Natural killer cell (primary cell): ENCODE data around the gene PTDSS2. TPM values are rescaled to one million over a fixed set of nuclear protein-coding genes. Genes with fewer than 3 reads are reported as not detected.

Experiments used
- ATAC-seq, 3 donors: fragments of 150-1000 bp in 2 of 3; fragments of 200-7000 bp in 1 of 3; cut with Tn5 transposase; 1 replicate in 1 of 3; 2 replicates in 2 of 3; pipeline ENCODE4 v1.10.0; 2021; ENCODE audit warnings: mild to moderate bottlenecking in 2 of 3, moderate library complexity in 2 of 3
- DNase-seq, 2 donors: peaks; one replicate each; pipeline versions ENCODE4 v3.0.0 to v3.0.0-alpha.2; 2013 to 2021; ENCODE audit warnings: mixed read lengths in 1 of 2
- H3K27ac ChIP-seq: one replicate; pipeline ENCODE4 v1.5.1; 2013; ENCODE audit warnings: mild to moderate bottlenecking, low read length
- H3K27me3 ChIP-seq: one replicate; pipeline ENCODE4 v1.6.1; 2013; ENCODE audit warnings: low read length; ENCODE audit not compliant: control insufficient read depth, insufficient read depth
- H3K36me3 ChIP-seq: one replicate; pipeline ENCODE4 v1.6.1; 2013; ENCODE audit warnings: low read length; ENCODE audit not compliant: control insufficient read depth, insufficient read depth
- H3K4me1 ChIP-seq: one replicate; pipeline ENCODE4 v1.6.1; 2013; ENCODE audit warnings: low read length; ENCODE audit not compliant: control insufficient read depth, insufficient read depth
- H3K4me3 ChIP-seq: one replicate; pipeline ENCODE4 v1.5.1; 2013; ENCODE audit warnings: low read length
- H3K9me3 ChIP-seq: one replicate; pipeline ENCODE4 v1.6.1; 2013; ENCODE audit warnings: low read length; ENCODE audit not compliant: control insufficient read depth, insufficient read depth
- H3K27ac Mint-ChIP-seq, 2 donors: one replicate each; pipeline ENCODE4 v1.8.0; 2022; ENCODE audit warnings: mild to moderate bottlenecking in 2 of 2, mixed read lengths in 2 of 2, moderate library complexity in 1 of 2
- H3K27me3 Mint-ChIP-seq, 2 donors: one replicate each; pipeline ENCODE4 v1.8.0; 2022; ENCODE audit warnings: low read depth in 2 of 2, mixed read lengths in 2 of 2
- H3K36me3 Mint-ChIP-seq: one replicate; pipeline ENCODE4 v1.8.0; 2022; ENCODE audit warnings: mixed read lengths
- H3K4me1 Mint-ChIP-seq, 2 donors: one replicate each; pipeline ENCODE4 v1.8.0; 2022; ENCODE audit warnings: mixed read lengths in 2 of 2
- H3K4me3 Mint-ChIP-seq: one replicate; pipeline ENCODE4 v1.8.0; 2022; ENCODE audit warnings: mild to moderate bottlenecking, moderate library complexity, mixed read lengths
- H3K9me3 Mint-ChIP-seq, 2 donors: one replicate each; pipeline ENCODE4 v1.8.0; 2022; ENCODE audit warnings: mixed read lengths in 2 of 2
- WGBS: methylation state at CpG from one replicate; pipeline ENCODE4 v1.1.7; 2013; ENCODE audit warnings: missing lambda C conversion rate; ENCODE audit not compliant: insufficient coverage; 5-methylcytosine and 5-hydroxymethylcytosine counted together
- intact Hi-C: fragments of 100-400 bp; cut with micrococcal nuclease; formaldehyde crosslinking; loops from one replicate; pipeline ENCODE4 v1.14.2; 2022
- total RNA-seq, 4 donors: library from RNA; stranded (reverse); fragments of 120-200 nt in 1 of 4; gene quantifications; one replicate each; pipeline versions ENCODE4 v1.2.3 to v1.2.4, GENCODE V29; 2013 to 2022
- TF ChIP-seq, protein P1 (sequence below): fragments of 200-600 bp; IDR thresholded peaks from one replicate; pipeline ENCODE4 v1.8.0; 2022; ENCODE audit warnings: antibody characterized with exemption

PTDSS2 gene
- total RNA-seq, 3 donors from 2014 or later (not counting 1 experiment from before 2014, with no cell fraction given) = 21.5 to 25.1 (median 23.4) TPM

DNA sequence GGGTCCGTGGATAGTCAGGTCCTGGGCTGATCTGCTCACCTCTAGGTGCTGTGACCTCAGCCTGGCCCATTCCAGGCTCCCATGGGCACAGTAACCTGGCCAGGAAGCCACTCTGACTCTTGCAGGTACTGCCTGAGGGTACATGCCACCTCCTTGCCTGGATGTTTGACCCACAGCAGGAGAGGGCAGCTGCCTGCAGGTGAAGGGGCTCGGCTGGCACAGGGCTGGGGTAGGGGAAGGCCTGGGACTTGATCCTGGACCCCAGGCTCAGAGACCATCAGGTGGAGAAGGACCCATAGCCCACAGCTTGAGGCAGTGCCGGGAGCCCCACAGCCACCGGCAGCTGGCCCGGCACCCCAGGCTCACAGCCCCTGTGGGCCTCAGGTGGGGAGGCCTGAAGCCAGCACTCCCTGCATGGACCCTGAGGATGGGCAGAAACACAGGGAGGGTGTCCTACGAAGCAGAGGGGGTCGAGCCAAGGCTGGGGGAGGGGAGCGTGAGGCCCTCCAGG, 89.9 kb downstream of the PTDSS2 start:
- no peaks in the 10 kb centered on the region for H3K36me3 ChIP-seq
- Mint-ChIP-seq H3K4me1 (peaks cover 0 to 18% of the 10 kb centered on the region in 2 donors), H3K4me3 (no peak overlapping the region), H3K27ac (no peak overlapping the region), H3K36me3 (no peaks in the 10 kb centered on the region), H3K9me3 (no peaks in the 10 kb centered on the region), H3K27me3 (no peaks in the 10 kb centered on the region)
- intact Hi-C loops = no loop called here
- H3K4me3 ChIP-seq = no peak overlapping the region
- DNase-seq (no peak), ATAC-seq (no peak)
- H3K4me1 ChIP-seq = peaks cover 26% of the 10 kb centered on the region
- H3K27me3 ChIP-seq = no peaks in the 10 kb centered on the region
- H3K27ac ChIP-seq = no peak overlapping the region
- TF ChIP-seq, protein P1, sequence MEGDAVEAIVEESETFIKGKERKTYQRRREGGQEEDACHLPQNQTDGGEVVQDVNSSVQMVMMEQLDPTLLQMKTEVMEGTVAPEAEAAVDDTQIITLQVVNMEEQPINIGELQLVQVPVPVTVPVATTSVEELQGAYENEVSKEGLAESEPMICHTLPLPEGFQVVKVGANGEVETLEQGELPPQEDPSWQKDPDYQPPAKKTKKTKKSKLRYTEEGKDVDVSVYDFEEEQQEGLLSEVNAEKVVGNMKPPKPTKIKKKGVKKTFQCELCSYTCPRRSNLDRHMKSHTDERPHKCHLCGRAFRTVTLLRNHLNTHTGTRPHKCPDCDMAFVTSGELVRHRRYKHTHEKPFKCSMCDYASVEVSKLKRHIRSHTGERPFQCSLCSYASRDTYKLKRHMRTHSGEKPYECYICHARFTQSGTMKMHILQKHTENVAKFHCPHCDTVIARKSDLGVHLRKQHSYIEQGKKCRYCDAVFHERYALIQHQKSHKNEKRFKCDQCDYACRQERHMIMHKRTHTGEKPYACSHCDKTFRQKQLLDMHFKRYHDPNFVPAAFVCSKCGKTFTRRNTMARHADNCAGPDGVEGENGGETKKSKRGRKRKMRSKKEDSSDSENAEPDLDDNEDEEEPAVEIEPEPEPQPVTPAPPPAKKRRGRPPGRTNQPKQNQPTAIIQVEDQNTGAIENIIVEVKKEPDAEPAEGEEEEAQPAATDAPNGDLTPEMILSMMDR = no peak
- 95% methylated on average over 8 of the region's 8 CpGs for WGBS
- no peaks in the 10 kb centered on the region for H3K9me3 ChIP-seq

Other genes with a start within 250 kb of the PTDSS2 start
- gene BET1L, start 242.9 kb upstream of the PTDSS2 start, total RNA-seq = 10 to 100 TPM; 32.4 to 44.1 (median 35.8) TPM
- 100 to 1,000 TPM; 102 to 153 (median 106) TPM for gene RIC8A, start 242.6 kb upstream of the PTDSS2 start, total RNA-seq
- gene SIRT3, start 213.9 kb upstream of the PTDSS2 start, total RNA-seq = 10 to 100 TPM; 20.1 to 24.2 (median 21.2) TPM
- 100 to 1,000 TPM in 2 of 3 donors, 10 to 100 TPM in 1; 94.6 to 111 (median 104) TPM for gene PSMD13, start 213.3 kb upstream of the PTDSS2 start, total RNA-seq
- 1 to 10 TPM; 1.7 to 3.0 (median 2.3) TPM for gene NLRP6, start 171.9 kb upstream of the PTDSS2 start, total RNA-seq
- 100 to 1,000 TPM; 130 to 237 (median 153) TPM for gene PGGHG, start 161.2 kb upstream of the PTDSS2 start, total RNA-seq
- not detected for gene IFITM5, start 150.8 kb upstream of the PTDSS2 start, total RNA-seq
- 1,000 to 10,000 TPM; 1,080 to 1,421 (median 1,273) TPM for gene IFITM2, start 142.5 kb upstream of the PTDSS2 start, total RNA-seq
- gene IFITM1, start 136.2 kb upstream of the PTDSS2 start, total RNA-seq = 100 to 1,000 TPM; 540 to 809 (median 710) TPM
- gene IFITM3, start 129.4 kb upstream of the PTDSS2 start, total RNA-seq = 100 to 1,000 TPM in 1 of 3 donors, 10 to 100 TPM in 2; 64.0 to 165 (median 93.6) TPM
- 1 to 10 TPM in 2 of 3 donors, under 1 TPM in 1; 0.66 to 1.5 (median 1.5) TPM for gene B4GALNT4, start 80.8 kb upstream of the PTDSS2 start, total RNA-seq
- gene PKP3, start 56.1 kb upstream of the PTDSS2 start, total RNA-seq = under 1 TPM in 2 of 3 donors, not detected in 1; 0.29 to 0.56 TPM
- 100 to 1,000 TPM; 619 to 690 (median 666) TPM for gene SIGIRR, start 35.3 kb upstream of the PTDSS2 start, total RNA-seq
- gene ANO9, start 8.3 kb upstream of the PTDSS2 start, total RNA-seq = 10 to 100 TPM; 15.1 to 21.3 (median 15.1) TPM
- gene RNH1, start 57.0 kb downstream of the PTDSS2 start, total RNA-seq = 100 to 1,000 TPM; 113 to 120 (median 118) TPM
- 10 to 100 TPM; 27.6 to 35.0 (median 30.6) TPM for gene HRAS, start 85.3 kb downstream of the PTDSS2 start, total RNA-seq
- 1 to 10 TPM; 1.5 to 2.4 (median 2.2) TPM for gene LRRC56, start 87.2 kb downstream of the PTDSS2 start, total RNA-seq
- 1 to 10 TPM; 3.5 to 5.2 (median 5.0) TPM for gene LMNTD2, start 110.5 kb downstream of the PTDSS2 start, total RNA-seq
- gene RASSF7, start 110.7 kb downstream of the PTDSS2 start, total RNA-seq = 10 to 100 TPM; 19.0 to 21.7 (median 20.0) TPM
- 10 to 100 TPM; 46.1 to 52.0 (median 46.9) TPM for gene PHRF1, start 126.2 kb downstream of the PTDSS2 start, total RNA-seq
- gene IRF7, start 165.7 kb downstream of the PTDSS2 start, total RNA-seq = 10 to 100 TPM; 63.3 to 97.3 (median 77.3) TPM
- not detected for gene CDHR5, start 174.7 kb downstream of the PTDSS2 start, total RNA-seq
- gene SCT, start 176.9 kb downstream of the PTDSS2 start, total RNA-seq = not detected
- 1 to 10 TPM in 1 of 3 donors, under 1 TPM in 2; 0.49 to 1.2 (median 0.61) TPM for gene DRD4, start 187.0 kb downstream of the PTDSS2 start, total RNA-seq
- 10 to 100 TPM; 25.9 to 26.9 (median 26.8) TPM for gene DEAF1, start 244.9 kb downstream of the PTDSS2 start, total RNA-seq
- 10 to 100 TPM; 17.8 to 42.1 (median 33.0) TPM for gene TMEM80, start 245.5 kb downstream of the PTDSS2 start, total RNA-seq